ENCODE data around the gene SMTNL2. TPM values are rescaled to one million over a fixed set of nuclear protein-coding genes. Genes with fewer than 3 reads are reported as not detected.

Gene SMTNL2
- total and polyA plus RNA-seq, 2 of the 4 experiments (the other 2 are of a cell fraction): not detected

- Histone ChIP-seq H2BK20ac (ENCODE audit: low read depth, low read length) (no peak overlapping the region), H3K4ac (ENCODE audit: low read depth, low read length) (no peak overlapping the region), H3K9me1 (ENCODE audit: insufficient read depth, low read length) (no peaks in the 10 kb centered on the region), H3K56ac (ENCODE audit: extremely low read depth, insufficient read depth, low read length) (no peak overlapping the region), H2AFZ (replicated peaks; ENCODE audit: low read length, poor library complexity) (no peak overlapping the region), H3K27me3 (ENCODE audit: control insufficient read depth, insufficient read depth, low read length) (peaks cover 60% of the 10 kb centered on the region), H2AK5ac (ENCODE audit: low read depth, low read length) (no peak overlapping the region), H2BK5ac (ENCODE audit: low read depth, low read length, poor library complexity, severe bottlenecking) (no peak overlapping the region), H3K27ac (ENCODE audit: insufficient read depth, low read length) (no peak overlapping the region), H3K23ac (ENCODE audit: low read depth, low read length) (no peak overlapping the region), H3K9me3 (ENCODE audit: control insufficient read depth, insufficient read depth, low read length) (no peaks in the 10 kb centered on the region), H3K79me1 (ENCODE audit: low read depth in 1 of 2, low read length in 2 of 2) (no peaks in the 10 kb centered on the region), H2AK9ac (replicated peaks; ENCODE audit: low read depth, low read length, poor library complexity) (no peak overlapping the region), H4K8ac (ENCODE audit: low read depth in 2 of 2, low read length in 2 of 2) (no peak overlapping the region), H3K4me1 (ENCODE audit: control insufficient read depth, insufficient read depth, low read length) (peaks cover 1% of the 10 kb centered on the region; the same call in 1 of the 2 replicates), H4K91ac (ENCODE audit: insufficient read depth, low read depth, low read length) (no peak overlapping the region), H4K5ac (ENCODE audit: low read depth, low read length) (no peak overlapping the region), H3K4me3 (ENCODE audit: insufficient read depth, low read depth, low read length) (no peak overlapping the region), H3K4me2 (ENCODE audit: low read depth, low read length) (no peak overlapping the region), H2BK15ac (ENCODE audit: low read depth, low read length) (no peak overlapping the region), H3K14ac (replicated peaks; ENCODE audit: low read depth, low read length) (no peak overlapping the region), H3K36me3 (ENCODE audit: control insufficient read depth, insufficient read depth, low read length) (no peaks in the 10 kb centered on the region), H4K20me1 (ENCODE audit: insufficient read depth, low read length) (no peaks in the 10 kb centered on the region), H2BK120ac (ENCODE audit: low read depth, low read length) (no peak overlapping the region), H3K9ac (ENCODE audit: low read depth, low read length) (no peak overlapping the region), H3K18ac (ENCODE audit: low read depth, low read length) (no peak overlapping the region)
- in situ Hi-C loops (cut with MboI; ENCODE audit: low sequenced_read_pairs): no loop called here
- dilution Hi-C loops (cut with HindIII; ENCODE audit: low sequenced_read_pairs, unreplicated experiment): no loop called here
- intact Hi-C loops (cut with micrococcal nuclease): no loop called here
- 60% methylated on average over 1 of the region's 7 CpGs; no CpG with 5 or more reads in 1 of the 2 experiments for WGBS, 2 experiments (ENCODE audit: extremely low coverage in 2 of 2, insufficient read length in 1 of 2)
- no peak for TF ChIP-seq SMC3 (IDR thresholded peaks at IDR 0.05; ENCODE audit: low read depth, low read length)
- TF ChIP-seq MAZ (IDR thresholded peaks at IDR 0.05; ENCODE audit: borderline replicate concordance, low read depth, low read length): no peak
- TF ChIP-seq RAD21 (IDR thresholded peaks at IDR 0.05; ENCODE audit: low read length): no peak
- TF ChIP-seq CEBPB (IDR thresholded peaks at IDR 0.05; ENCODE audit: low read depth, low read length): no peak
- TF ChIP-seq POLR2A (IDR thresholded peaks at IDR 0.05; ENCODE audit: low read depth, low read length): no peak
- no peak for TF ChIP-seq ELK1 (IDR thresholded peaks at IDR 0.05; ENCODE audit: borderline replicate concordance, low read depth, low read length)
- no peak for TF ChIP-seq RCOR1 (IDR thresholded peaks at IDR 0.05; ENCODE audit: insufficient replicate concordance, low read length)
- TF ChIP-seq BHLHE40 (IDR thresholded peaks at IDR 0.05; ENCODE audit: low read depth, low read length): no peak
- no TSS peak for BruUV-seq (replicated peaks)
- ATAC-seq (ENCODE audit: low read depth) (no peak), DNase-seq (no peak)
- ChIA-PET POLR2A (ENCODE audit: unreplicated experiment) (interaction anchor here (0.6 kb wide), 1 partner anchor 30 kb away, joined by 13 read pairs; no protein-coding TSS in a partner anchor), CTCF (no interaction called here)
Observed at GRCh38 chr17:4580291-4580690, 4.0 kb upstream of the SMTNL2 start.

All from IMR-90 (cell line).